Cardiac muscle cell (in vitro differentiated cells and primary cell): Measurements from ENCODE around the gene DRD4. TPM values are rescaled to one million over a fixed set of nuclear protein-coding genes. Genes with fewer than 3 reads are reported as not detected.

Source experiments
- DNase-seq, 2 donors: peaks; one replicate each; pipeline versions ENCODE4 v3.0.0 to v3.0.0-alpha.2; 2010 to 2017; ENCODE audit warnings: low read depth in 1 of 2, low spot score in 1 of 2
- H3K27ac ChIP-seq: fragments of 200-600 bp; sonication (generic); 2 replicates; pipeline ENCODE4 v1.5.1; 2016
- H3K27me3 ChIP-seq: fragments of 200-600 bp; sonication (generic); 2 replicates; pipeline ENCODE4 v1.6.0; 2016; ENCODE audit warnings: control low read depth
- H3K36me3 ChIP-seq: fragments of 200-600 bp; sonication (generic); 2 replicates; pipeline ENCODE4 v1.5.1; 2016; ENCODE audit warnings: control low read depth
- H3K4me1 ChIP-seq: fragments of 200-600 bp; sonication (generic); 2 replicates; pipeline ENCODE4 v1.8.1; 2017; ENCODE audit warnings: low read depth, mild to moderate bottlenecking, mixed run types
- H3K4me3 ChIP-seq: fragments of 200-600 bp; sonication (generic); 2 replicates; pipeline ENCODE4 v1.5.1; 2016; ENCODE audit warnings: mild to moderate bottlenecking
- H3K9me3 ChIP-seq: fragments of 200-600 bp; sonication (generic); 2 replicates; pipeline ENCODE4 v1.5.1; 2017; ENCODE audit warnings: low read depth, mild to moderate bottlenecking, control low read depth
- CTCF ChIP-seq: IDR thresholded peaks from 2 replicates; pipeline ENCODE4 v1.5.1; 2012; ENCODE audit warnings: low read depth, mild to moderate bottlenecking, low read length
- polyA plus RNA-seq: library from polyadenylated mRNA; unstranded; fragments of >200 nt; fragmentation: Nextera tagmentation; extraction: Ambion mirVana; gene quantifications from 2 replicates; pipeline ENCODE4 v1.2.1, GENCODE V29; 2016
- total RNA-seq: library from RNA; depleted of rRNA; stranded (reverse); fragments of >200 nt; gene quantifications from 2 replicates; pipeline ENCODE4 v1.2.3, GENCODE V29; 2016

The DRD4 gene
- total and polyA plus RNA-seq, 2 experiments from 2014 or later, result 0.75 to 1.2 TPM

DNA sequence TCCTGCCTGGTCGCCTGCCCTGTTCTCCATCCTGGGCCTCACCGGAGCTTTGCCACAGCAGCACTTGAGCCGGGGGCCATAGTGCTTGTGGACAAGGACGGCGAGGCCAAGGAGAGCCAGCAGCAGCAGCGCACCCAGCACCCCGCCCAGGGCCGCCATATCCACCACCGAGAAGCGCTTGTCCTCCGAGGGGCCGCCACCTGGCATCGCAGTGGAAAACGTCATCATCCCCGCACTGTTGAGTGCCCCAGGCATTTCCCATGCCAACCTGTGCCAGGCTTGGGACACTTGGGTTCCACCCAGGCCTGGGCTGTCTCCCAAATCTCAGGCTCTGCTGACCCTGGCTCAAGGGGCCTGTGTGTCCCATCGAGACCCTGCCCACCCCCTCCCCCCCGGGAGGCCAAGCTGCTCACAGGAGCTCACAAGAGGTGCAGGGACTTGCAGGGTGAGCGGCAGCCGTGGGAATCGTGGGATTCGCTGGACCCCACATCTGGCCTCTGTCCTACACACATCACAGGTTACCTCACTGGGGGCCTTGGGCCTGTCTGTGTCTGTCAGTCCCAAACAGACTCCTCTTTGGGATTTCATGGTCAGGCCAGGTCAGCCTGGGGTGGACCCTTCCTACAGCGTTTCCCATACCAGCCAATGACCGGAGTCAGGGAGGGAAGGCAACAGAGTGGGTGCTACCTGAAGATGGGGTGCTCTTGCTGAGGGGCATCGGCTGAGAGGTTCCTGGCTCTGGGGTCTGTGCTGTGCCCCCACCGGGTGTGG lies 19.0 kb upstream of the DRD4 start:
- TF ChIP-seq CTCF, result no peak
- no peaks in the 10 kb centered on the region for H3K27me3 ChIP-seq
- H3K4me3 ChIP-seq, result no peak overlapping the region
- H3K36me3 ChIP-seq, result peaks cover 2% of the 10 kb centered on the region
- H3K27ac ChIP-seq, result no peak overlapping the region
- DNase-seq, result no peak
- H3K4me1 ChIP-seq, result peaks cover 7% of the 10 kb centered on the region
- no peaks in the 10 kb centered on the region for H3K9me3 ChIP-seq

DNA sequence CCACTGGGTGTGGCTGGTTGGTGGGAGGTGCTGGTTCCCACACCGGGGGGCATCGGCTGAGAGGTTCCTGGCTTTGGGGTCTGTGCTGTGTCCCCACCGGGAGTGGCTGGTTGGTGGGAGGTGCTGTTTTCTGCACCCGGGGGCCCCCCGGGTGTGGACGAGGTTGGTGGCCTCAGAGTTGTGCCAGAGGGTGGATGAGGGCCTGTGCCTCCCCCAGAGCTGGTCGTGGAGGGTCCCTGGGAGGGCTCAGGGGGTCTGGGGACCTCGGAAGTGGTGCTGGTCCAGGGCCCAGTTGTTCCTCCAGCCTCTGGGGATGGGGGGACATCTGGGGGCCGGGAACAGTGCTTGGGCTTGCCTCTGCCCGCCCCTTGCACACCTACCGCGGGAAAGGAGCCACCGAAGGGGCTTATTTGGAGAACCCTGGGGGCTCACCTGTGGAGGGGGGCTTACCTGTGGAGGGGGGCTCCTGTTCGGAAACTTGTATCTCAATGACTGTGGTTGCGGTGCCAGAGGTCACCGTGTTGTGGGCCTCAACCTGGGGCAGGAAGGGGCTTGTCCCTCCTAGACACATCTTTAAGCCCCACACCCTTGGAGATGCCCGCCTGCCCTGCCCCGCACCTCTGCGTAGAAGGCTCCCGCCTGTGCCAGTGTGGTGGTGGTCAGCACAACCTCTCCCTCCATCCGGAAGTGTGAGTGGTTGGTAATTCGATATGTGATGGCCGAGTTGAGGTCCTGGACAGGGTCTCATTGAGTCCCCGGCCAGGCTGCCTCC lies 18.0 kb upstream of the DRD4 start:
- Histone ChIP-seq H3K4me1 (peaks cover 4% of the 10 kb centered on the region), H3K27ac (no peak overlapping the region), H3K36me3 (peaks cover 2% of the 10 kb centered on the region), H3K27me3 (no peaks in the 10 kb centered on the region), H3K4me3 (no peak overlapping the region), H3K9me3 (no peaks in the 10 kb centered on the region)
- no peak for DNase-seq
- no peak for TF ChIP-seq CTCF

DNA sequence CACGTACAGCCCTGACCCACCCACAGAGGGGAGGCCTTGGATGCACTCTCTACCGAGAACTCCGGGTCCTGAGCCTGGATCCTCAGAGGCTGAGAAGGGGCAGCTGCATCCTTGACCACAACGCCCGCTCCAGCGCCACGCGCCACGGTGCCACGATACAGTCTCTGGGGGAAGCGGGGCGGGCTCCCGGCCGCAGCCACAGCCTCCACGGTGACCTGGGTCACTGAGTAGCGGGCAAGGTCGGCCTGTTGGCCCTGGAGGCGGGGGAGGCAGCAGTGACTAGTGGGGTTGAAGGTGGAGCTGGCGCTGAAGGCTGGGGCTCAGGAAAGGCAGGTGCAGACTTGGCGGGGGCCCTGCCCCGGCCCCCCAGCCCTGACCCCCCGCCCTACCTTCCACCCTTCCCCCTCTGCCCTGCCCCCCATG lies 17.4 kb upstream of the DRD4 start:
- H3K27me3 ChIP-seq, result no peaks in the 10 kb centered on the region
- H3K36me3 ChIP-seq, result peaks cover 2% of the 10 kb centered on the region
- no peak overlapping the region for H3K27ac ChIP-seq
- no peak for DNase-seq
- no peaks in the 10 kb centered on the region for H3K9me3 ChIP-seq
- no peak for TF ChIP-seq CTCF
- H3K4me1 ChIP-seq, result peaks cover 4% of the 10 kb centered on the region
- H3K4me3 ChIP-seq, result no peak overlapping the region

- TF ChIP-seq CTCF, result no peak
- H3K27me3 ChIP-seq, result no peaks in the 10 kb centered on the region
- no peak overlapping the region for H3K27ac ChIP-seq
- H3K36me3 ChIP-seq, result peaks cover 2% of the 10 kb centered on the region
- peaks cover 4% of the 10 kb centered on the region for H3K4me1 ChIP-seq
- H3K4me3 ChIP-seq, result no peak overlapping the region
- no peak for DNase-seq
- H3K9me3 ChIP-seq, result no peaks in the 10 kb centered on the region
These were observed 16.9 kb upstream of the DRD4 start for GRCh38 chr11:620201-620600.

GRCh38 chr11:620935-621814 lies 15.9 kb upstream of the DRD4 start:
- Histone ChIP-seq H3K36me3 (peaks cover 2% of the 10 kb centered on the region), H3K4me1 (peaks cover 2% of the 10 kb centered on the region), H3K27ac (no peak overlapping the region), H3K27me3 (no peaks in the 10 kb centered on the region), H3K4me3 (no peak overlapping the region), H3K9me3 (no peaks in the 10 kb centered on the region)
- no peak for DNase-seq
- no peak for TF ChIP-seq CTCF
